GM23338 (cell line): ENCODE results near the gene NEU3. TPM values are rescaled to one million over a fixed set of nuclear protein-coding genes. Genes with fewer than 3 reads are reported as not detected.

Experiments used
- ATAC-seq: fragments of 200-7000 bp; cut with Tn5 transposase; 3 replicates; pipeline ENCODE4 v1.9.1; 2020
- DNase-seq: peaks from one replicate; pipeline ENCODE4 v3.0.0-alpha.2; 2015; ENCODE audit warnings: low spot score
- H2AFZ ChIP-seq: fragments of 200-600 bp; sonication (generic); 2 replicates; pipeline ENCODE4 v1.8.0; 2016; ENCODE audit warnings: antibody characterized with exemption, mild to moderate bottlenecking, moderate library complexity
- H3F3A ChIP-seq: fragments of 200-600 bp; sonication (generic); replicated peaks from 2 replicates; pipeline ENCODE4 v1.8.0; 2017; ENCODE audit warnings: antibody characterized with exemption, mixed run types, low read depth
- H3K27ac ChIP-seq: fragments of 200-600 bp; sonication (generic); 2 replicates; pipeline ENCODE4 v1.6.1; 2016; ENCODE audit warnings: low read depth
- H3K27me3 ChIP-seq: fragments of 200-600 bp; sonication (generic); 2 replicates; pipeline ENCODE4 v1.8.0; 2016; ENCODE audit warnings: mild to moderate bottlenecking, mixed run types, moderate library complexity; ENCODE audit not compliant: insufficient read depth
- H3K36me3 ChIP-seq: fragments of 200-600 bp; sonication (generic); 2 replicates; pipeline ENCODE4 v1.8.0; 2016; ENCODE audit warnings: mild to moderate bottlenecking; ENCODE audit not compliant: insufficient read depth
- H3K4me1 ChIP-seq: fragments of 200-600 bp; sonication (generic); 2 replicates; pipeline ENCODE4 v1.8.0; 2016; ENCODE audit warnings: mild to moderate bottlenecking, moderate library complexity; ENCODE audit not compliant: insufficient read depth
- H3K4me2 ChIP-seq: fragments of 200-600 bp; sonication (generic); 2 replicates; pipeline ENCODE4 v1.7.1; 2017; ENCODE audit warnings: mixed run types
- H3K4me3 ChIP-seq: fragments of 200-600 bp; sonication (generic); 2 replicates; pipeline ENCODE4 v1.6.1; 2016; ENCODE audit warnings: mixed run types
- H3K79me2 ChIP-seq: fragments of 200-600 bp; sonication (generic); replicated peaks from 2 replicates; pipeline ENCODE4 v1.8.0; 2017; ENCODE audit warnings: mild to moderate bottlenecking; ENCODE audit not compliant: insufficient read depth
- H3K9me2 ChIP-seq: fragments of 200-600 bp; sonication (generic); 2 replicates; pipeline ENCODE4 v1.8.0; 2017; ENCODE audit not compliant: insufficient read depth
- H4K20me1 ChIP-seq: fragments of 200-600 bp; sonication (generic); replicated peaks from 2 replicates; pipeline ENCODE4 v1.8.0; 2017; ENCODE audit warnings: mild to moderate bottlenecking; ENCODE audit not compliant: insufficient read depth
- H3K27ac Mint-ChIP-seq: 2 replicates; pipeline ENCODE4 v1.8.0; 2020; ENCODE audit warnings: inconsistent platforms, mild to moderate bottlenecking, moderate library complexity, mixed read lengths
- H3K27me3 Mint-ChIP-seq: 3 replicates; pipeline ENCODE4 v1.8.0; 2022; ENCODE audit warnings: low read depth, mild to moderate bottlenecking, moderate library complexity, mixed read lengths, inconsistent platforms; ENCODE audit not compliant: insufficient read depth, poor library complexity
- H3K36me3 Mint-ChIP-seq: 3 replicates; pipeline ENCODE4 v1.8.0; 2021; ENCODE audit warnings: low read depth, mild to moderate bottlenecking, inconsistent platforms, moderate library complexity, mixed read lengths
- H3K4me1 Mint-ChIP-seq: 3 replicates; pipeline ENCODE4 v1.8.0; 2020; ENCODE audit warnings: mild to moderate bottlenecking, inconsistent platforms, mixed read lengths
- H3K4me3 Mint-ChIP-seq: 3 replicates; pipeline ENCODE4 v1.8.0; 2021; ENCODE audit warnings: moderate library complexity, mild to moderate bottlenecking, inconsistent platforms, mixed read lengths
- H3K9me3 Mint-ChIP-seq: 3 replicates; pipeline ENCODE4 v1.8.0; 2020; ENCODE audit warnings: moderate library complexity, mild to moderate bottlenecking, inconsistent platforms, mixed read lengths
- CTCF ChIP-seq, 2 experiments: fragments of 200-600 bp in 1 of 2; sonication (generic) in 1 of 2; conservative IDR thresholded peaks; 2 replicates each; pipeline versions ENCODE4 v1.5.1 to v1.6.1; 2016 to 2017; ENCODE audit warnings: antibody characterized with exemption in 2 of 2, low read depth in 2 of 2, mild to moderate bottlenecking in 2 of 2, moderate library complexity in 1 of 2
- POLR2AphosphoS5 ChIP-seq: IDR thresholded peaks from 2 replicates; pipeline ENCODE4 v1.6.1; 2016; ENCODE audit warnings: antibody characterized with exemption, low read depth
- STAT1 ChIP-seq: IDR thresholded peaks from one replicate; pipeline ENCODE4 v1.6.1; 2016; ENCODE audit warnings: antibody characterized with exemption; ENCODE audit not compliant: unreplicated experiment
- ZNF331 ChIP-seq: fragments of 250-450 bp; sonication (Bioruptor Pico); IDR thresholded peaks from 2 replicates; pipeline ENCODE4 v1.5.0; 2020; ENCODE audit warnings: low read depth, mild to moderate bottlenecking, moderate library complexity
- polyA plus RNA-seq: library from polyadenylated mRNA; unstranded; fragments of >200 nt; fragmentation: Nextera tagmentation; extraction: Ambion mirVana; gene quantifications from 2 replicates; pipeline ENCODE4 v1.2.1, GENCODE V29; 2016
- total RNA-seq: library from RNA; depleted of rRNA; stranded (reverse); fragments of >200 nt; shearing (Covaris generic); gene quantifications from 2 replicates; pipeline ENCODE4 v1.2.3, GENCODE V29; 2014
- TF ChIP-seq, protein P1 (sequence below): IDR thresholded peaks from one replicate; pipeline ENCODE4 v1.6.1; 2018; ENCODE audit warnings: antibody characterized with exemption; ENCODE audit not compliant: unreplicated experiment

The NEU3 gene
- total and polyA plus RNA-seq, 2 experiments from 2014 or later, result 2.8 to 25.9 TPM

GRCh38 chr11:74952752-74953151 lies 36.0 kb upstream of the NEU3 start:
- peaks cover 7% of the 10 kb centered on the region; the same call in 2 of the 3 replicates for H3K4me1 Mint-ChIP-seq

GRCh38 chr11:74953451-74953850 lies 35.3 kb upstream of the NEU3 start:
- no peak overlapping the region for H2AFZ ChIP-seq
- H3K4me2 ChIP-seq, result no peak overlapping the region
- no peak overlapping the region for H3K27ac Mint-ChIP-seq
- H3K4me3 Mint-ChIP-seq, result no peak overlapping the region
- ATAC-seq (no peak), DNase-seq (no peak)
- H4K20me1 ChIP-seq, result peaks cover 36% of the 10 kb centered on the region
- no peaks in the 10 kb centered on the region for H3K9me3 Mint-ChIP-seq
- peaks cover 90% of the 10 kb centered on the region for H3K79me2 ChIP-seq
- peaks cover 12% of the 10 kb centered on the region; the same call in 1 of the 2 replicates for H3K4me1 ChIP-seq
- no peaks in the 10 kb centered on the region for H3K27me3 ChIP-seq
- no peak overlapping the region for H3K27ac ChIP-seq
- no peaks in the 10 kb centered on the region for H3K9me2 ChIP-seq
- H3F3A ChIP-seq, result no peaks in the 10 kb centered on the region
- H3K36me3 Mint-ChIP-seq, result no peaks in the 10 kb centered on the region; the same call in 2 of the 3 replicates
- H3K4me3 ChIP-seq, result no peak overlapping the region
- TF ChIP-seq CTCF (conservative IDR thresholded peaks at IDR 0.05; ENCODE audit: low read depth in 2 of 2), result no peak
- TF ChIP-seq STAT1, result no peak
- TF ChIP-seq, protein P1, sequence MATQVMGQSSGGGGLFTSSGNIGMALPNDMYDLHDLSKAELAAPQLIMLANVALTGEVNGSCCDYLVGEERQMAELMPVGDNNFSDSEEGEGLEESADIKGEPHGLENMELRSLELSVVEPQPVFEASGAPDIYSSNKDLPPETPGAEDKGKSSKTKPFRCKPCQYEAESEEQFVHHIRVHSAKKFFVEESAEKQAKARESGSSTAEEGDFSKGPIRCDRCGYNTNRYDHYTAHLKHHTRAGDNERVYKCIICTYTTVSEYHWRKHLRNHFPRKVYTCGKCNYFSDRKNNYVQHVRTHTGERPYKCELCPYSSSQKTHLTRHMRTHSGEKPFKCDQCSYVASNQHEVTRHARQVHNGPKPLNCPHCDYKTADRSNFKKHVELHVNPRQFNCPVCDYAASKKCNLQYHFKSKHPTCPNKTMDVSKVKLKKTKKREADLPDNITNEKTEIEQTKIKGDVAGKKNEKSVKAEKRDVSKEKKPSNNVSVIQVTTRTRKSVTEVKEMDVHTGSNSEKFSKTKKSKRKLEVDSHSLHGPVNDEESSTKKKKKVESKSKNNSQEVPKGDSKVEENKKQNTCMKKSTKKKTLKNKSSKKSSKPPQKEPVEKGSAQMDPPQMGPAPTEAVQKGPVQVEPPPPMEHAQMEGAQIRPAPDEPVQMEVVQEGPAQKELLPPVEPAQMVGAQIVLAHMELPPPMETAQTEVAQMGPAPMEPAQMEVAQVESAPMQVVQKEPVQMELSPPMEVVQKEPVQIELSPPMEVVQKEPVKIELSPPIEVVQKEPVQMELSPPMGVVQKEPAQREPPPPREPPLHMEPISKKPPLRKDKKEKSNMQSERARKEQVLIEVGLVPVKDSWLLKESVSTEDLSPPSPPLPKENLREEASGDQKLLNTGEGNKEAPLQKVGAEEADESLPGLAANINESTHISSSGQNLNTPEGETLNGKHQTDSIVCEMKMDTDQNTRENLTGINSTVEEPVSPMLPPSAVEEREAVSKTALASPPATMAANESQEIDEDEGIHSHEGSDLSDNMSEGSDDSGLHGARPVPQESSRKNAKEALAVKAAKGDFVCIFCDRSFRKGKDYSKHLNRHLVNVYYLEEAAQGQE, result no peak
- H3K27me3 Mint-ChIP-seq, result peaks cover 6% of the 10 kb centered on the region
- H3K36me3 ChIP-seq, result 0 out of 2 replicates have a peak, but pooled peaks cover 2% of the 10 kb centered on the region
- H3K4me1 Mint-ChIP-seq, result peaks cover 8% of the 10 kb centered on the region; the same call in 2 of the 3 replicates

More at GRCh38 chr11:74952752-74953151, 36.0 kb upstream of the NEU3 start:
- DNase-seq (no peak), ATAC-seq (no peak)
- no peaks in the 10 kb centered on the region for H3K27me3 ChIP-seq
- H3K79me2 ChIP-seq, result peaks cover 83% of the 10 kb centered on the region
- no peak for TF ChIP-seq ZNF331 (CRISPR knock-in tag)
- no peak for TF ChIP-seq POLR2AphosphoS5
- 0 out of 2 replicates have a peak, but pooled peaks cover 2% of the 10 kb centered on the region for H3K36me3 ChIP-seq
- no peaks in the 10 kb centered on the region for H3K9me2 ChIP-seq
- H4K20me1 ChIP-seq, result peaks cover 36% of the 10 kb centered on the region
- H2AFZ ChIP-seq, result no peak overlapping the region
- no peaks in the 10 kb centered on the region for H3F3A ChIP-seq
- no peak overlapping the region for H3K4me3 ChIP-seq
- H3K27ac Mint-ChIP-seq, result no peak overlapping the region
- no peaks in the 10 kb centered on the region for H3K9me3 Mint-ChIP-seq
- H3K27me3 Mint-ChIP-seq, result peaks cover 6% of the 10 kb centered on the region
- H3K4me3 Mint-ChIP-seq, result no peak overlapping the region
- no peak overlapping the region for H3K4me2 ChIP-seq
- no peak overlapping the region for H3K27ac ChIP-seq
- no peaks in the 10 kb centered on the region; the same call in 2 of the 3 replicates for H3K36me3 Mint-ChIP-seq
- peaks cover 12% of the 10 kb centered on the region; the same call in 1 of the 2 replicates for H3K4me1 ChIP-seq
